HUES6 (cell line): Measurements from ENCODE around the gene MED26.
"Not testable (repeated sequence)": the region's sequence is repeated elsewhere in the genome, so short reads cannot be mapped to it uniquely, and the experiment has no call there.

Experiments used
- H3K27ac ChIP-seq: 2 replicates; pipeline ENCODE4 v1.7.0; 2013; ENCODE audit warnings: low read depth, mild to moderate bottlenecking, low read length, inconsistent platforms
- H3K27me3 ChIP-seq: 2 replicates; pipeline ENCODE4 v1.6.1; 2013; ENCODE audit warnings: low read length; ENCODE audit not compliant: control insufficient read depth, insufficient read depth
- H3K36me3 ChIP-seq: 2 replicates; pipeline ENCODE4 v1.6.1; 2013; ENCODE audit warnings: low read length; ENCODE audit not compliant: control insufficient read depth, insufficient read depth
- H3K4me1 ChIP-seq: 2 replicates; pipeline ENCODE4 v1.6.1; 2013; ENCODE audit warnings: low read length; ENCODE audit not compliant: control insufficient read depth, insufficient read depth
- H3K4me3 ChIP-seq: 2 replicates; pipeline ENCODE4 v1.5.1; 2013; ENCODE audit warnings: low read depth, low read length
- H3K9ac ChIP-seq: one replicate; pipeline ENCODE4 v1.6.1; 2013; ENCODE audit warnings: mild to moderate bottlenecking, low read length
- H3K9me3 ChIP-seq: 2 replicates; pipeline ENCODE4 v1.6.1; 2013; ENCODE audit warnings: low read depth, low read length; ENCODE audit not compliant: control insufficient read depth, insufficient read depth

The MED26 gene

DNA sequence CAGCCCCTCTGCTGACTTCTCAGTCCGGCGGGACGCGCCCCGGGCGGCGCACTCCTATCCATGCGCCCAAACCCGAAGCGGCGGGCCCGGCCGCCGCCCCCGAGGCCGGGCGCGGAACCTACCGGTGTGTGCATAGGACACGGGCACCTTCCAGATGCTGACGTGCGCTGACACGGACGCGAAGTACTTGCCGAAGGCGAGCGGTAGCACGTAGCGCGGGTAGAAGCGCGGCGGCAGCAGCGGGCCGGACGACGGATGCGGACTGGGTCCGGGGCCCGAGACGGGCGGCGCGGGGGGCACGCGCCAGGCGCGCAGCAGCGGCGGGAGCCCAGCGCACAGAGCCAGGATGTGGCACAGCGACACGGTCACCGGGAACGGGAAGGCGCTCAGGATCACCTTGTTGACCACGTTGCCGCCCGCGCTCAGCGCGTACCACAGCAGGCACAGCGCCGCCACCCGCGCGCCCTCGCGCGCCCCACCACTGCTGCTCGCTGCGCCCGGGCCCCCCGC is 56.1 kb downstream of the MED26 start:
- peaks cover 13% of the 10 kb centered on the region for H3K4me1 ChIP-seq
- H3K27ac ChIP-seq, result no peak overlapping the region
- H3K9me3 ChIP-seq, result no peaks in the 10 kb centered on the region
- peak overlapping the region; percentile 84 for H3K9ac ChIP-seq
- H3K27me3 ChIP-seq, result no peaks in the 10 kb centered on the region
- H3K4me3 ChIP-seq, result peak overlapping the region; percentile 85
- peaks cover 52% of the 10 kb centered on the region for H3K36me3 ChIP-seq

DNA sequence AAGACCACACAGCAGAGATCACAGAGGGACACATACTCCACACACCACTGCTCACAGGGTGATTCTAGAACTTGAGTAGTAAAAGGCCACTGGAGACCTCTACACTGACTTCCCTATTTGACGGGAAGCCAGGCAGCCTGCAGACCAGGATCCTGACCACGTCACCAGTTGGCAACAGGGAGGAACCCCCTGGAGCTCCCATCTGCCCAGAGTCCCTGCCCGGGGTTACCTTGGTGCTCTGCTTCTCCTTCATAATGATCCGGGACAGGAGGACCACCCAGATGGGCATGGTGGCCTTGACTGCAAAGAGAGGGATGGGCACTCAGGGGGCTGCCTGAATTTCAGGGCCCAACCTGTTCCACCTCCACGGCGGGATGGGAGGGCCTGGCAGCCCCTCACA is 56.7 kb downstream of the MED26 start:
- Histone ChIP-seq H3K27me3 (no peaks in the 10 kb centered on the region), H3K36me3 (peaks cover 52% of the 10 kb centered on the region), H3K9ac (peak overlapping the region; percentile 84), H3K9me3 (no peaks in the 10 kb centered on the region), H3K27ac (no peak overlapping the region), H3K4me1 (peaks cover 13% of the 10 kb centered on the region), H3K4me3 (peak overlapping the region; percentile 85)

DNA sequence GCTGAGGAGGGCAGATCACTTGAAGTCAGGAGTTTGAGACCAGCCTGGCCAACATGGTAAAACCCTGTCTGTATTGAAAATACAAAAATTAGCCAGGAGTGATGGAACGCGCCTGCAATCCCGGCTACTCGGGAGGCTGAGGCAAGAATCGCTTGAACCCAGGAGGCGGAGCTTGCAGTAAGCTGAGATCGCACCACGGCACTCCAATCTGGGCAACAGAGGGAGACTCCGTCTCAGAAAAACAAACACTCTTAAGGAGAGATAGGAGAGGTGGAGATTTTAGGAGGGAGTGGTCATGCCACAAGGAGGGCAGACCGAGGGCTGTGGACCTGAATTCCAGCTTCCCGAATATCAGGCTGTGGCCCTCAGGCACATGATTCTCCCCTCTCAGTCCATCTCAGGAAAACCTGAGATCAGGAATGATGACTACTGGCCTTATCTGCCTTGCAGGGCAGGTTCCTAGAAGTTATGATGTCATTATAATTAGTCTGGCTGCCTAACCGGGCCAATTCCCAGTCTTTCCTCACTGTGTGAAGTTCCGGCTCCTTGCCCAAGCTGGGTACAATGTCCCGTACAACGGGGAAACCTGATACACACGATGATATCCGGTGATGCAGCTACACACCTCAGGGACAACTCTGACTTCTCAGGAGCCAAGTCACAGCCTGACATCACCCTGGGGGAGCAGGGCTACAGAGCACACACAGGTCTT is 58.2 kb downstream of the MED26 start:
- Histone ChIP-seq H3K36me3 (peaks cover 49% of the 10 kb centered on the region), H3K4me1 (peaks cover 13% of the 10 kb centered on the region), H3K27me3 (no peaks in the 10 kb centered on the region), H3K27ac (no peak overlapping the region), H3K9me3 (no peaks in the 10 kb centered on the region), H3K9ac (no peak overlapping the region), H3K4me3 (no peak overlapping the region)

DNA sequence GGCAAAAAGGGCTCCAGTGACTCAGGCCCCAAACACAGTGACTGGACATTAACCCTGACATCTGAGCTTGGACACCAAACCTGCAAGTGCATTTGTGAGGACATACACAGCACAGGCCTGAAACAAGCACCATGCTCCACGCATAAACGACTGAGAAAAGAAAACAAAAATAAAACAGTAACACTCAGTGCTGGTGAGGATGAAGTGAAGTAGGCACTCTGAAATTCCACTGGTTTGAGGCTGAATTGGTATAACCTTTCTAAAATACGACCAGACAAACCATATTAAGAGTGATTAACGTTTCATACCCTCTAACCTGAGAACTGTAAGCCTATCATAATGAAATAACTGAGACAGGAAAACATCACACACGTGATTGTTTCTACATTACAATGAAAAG is 61.3 kb downstream of the MED26 start:
- Histone ChIP-seq H3K9ac (no peak overlapping the region), H3K27ac (no peak overlapping the region)

DNA sequence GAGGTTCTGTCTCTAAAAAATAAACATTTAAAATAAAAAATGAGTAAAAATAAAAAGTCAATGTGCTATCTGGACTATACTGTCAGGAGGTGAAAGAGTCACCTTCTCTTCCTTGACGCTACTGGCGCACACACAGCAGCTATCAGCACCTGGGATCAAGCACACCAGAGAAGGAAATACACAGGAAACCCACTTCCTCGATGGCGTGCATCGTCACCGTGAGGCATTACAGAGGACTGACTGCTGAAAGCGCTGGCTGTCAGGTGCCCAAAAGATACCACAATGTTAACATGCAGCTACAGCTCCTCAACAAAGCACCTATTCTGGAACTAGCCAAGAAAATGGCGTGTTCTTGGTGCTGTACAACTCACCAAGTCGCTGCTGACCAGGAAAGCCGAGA is 61.8 kb downstream of the MED26 start:
- Histone ChIP-seq H3K4me3 (no peak overlapping the region), H3K9me3 (no peaks in the 10 kb centered on the region), H3K9ac (no peak overlapping the region), H3K27me3 (no peaks in the 10 kb centered on the region), H3K4me1 (peaks cover 2% of the 10 kb centered on the region), H3K36me3 (peaks cover 78% of the 10 kb centered on the region), H3K27ac (no peak overlapping the region)

More for the DNA sequence above, 61.3 kb downstream of the MED26 start:
- no peaks in the 10 kb centered on the region for H3K9me3 ChIP-seq
- H3K4me3 ChIP-seq, result no peak overlapping the region
- H3K27me3 ChIP-seq, result no peaks in the 10 kb centered on the region
- peaks cover 72% of the 10 kb centered on the region for H3K36me3 ChIP-seq
- H3K4me1 ChIP-seq, result peaks cover 5% of the 10 kb centered on the region

DNA sequence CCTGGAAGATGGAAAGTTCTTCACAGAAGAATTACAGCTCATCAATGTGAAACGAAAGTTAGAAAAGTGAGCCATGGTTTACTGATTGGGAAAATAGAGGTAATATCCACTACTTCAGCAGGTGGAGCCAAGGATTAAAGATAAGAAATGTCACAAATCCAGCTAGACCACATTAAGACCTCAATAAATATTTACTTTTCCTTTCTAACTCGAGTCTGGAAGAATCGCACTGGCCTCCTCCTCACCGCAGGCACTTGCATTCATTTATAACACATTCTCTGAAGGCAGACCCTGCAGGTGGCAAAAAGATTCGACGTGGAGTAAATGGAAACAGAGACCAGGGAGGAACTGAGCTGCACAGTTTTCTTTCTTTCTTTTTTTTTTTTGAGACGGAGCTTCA is 63.2 kb downstream of the MED26 start:
- no peak overlapping the region for H3K4me3 ChIP-seq
- no peaks in the 10 kb centered on the region; the same call in 1 of the 2 replicates for H3K4me1 ChIP-seq
- H3K27ac ChIP-seq, result no peak overlapping the region
- H3K36me3 ChIP-seq, result peaks cover 77% of the 10 kb centered on the region
- H3K9ac ChIP-seq, result no peak overlapping the region
- no peaks in the 10 kb centered on the region for H3K9me3 ChIP-seq
- H3K27me3 ChIP-seq, result no peaks in the 10 kb centered on the region

DNA sequence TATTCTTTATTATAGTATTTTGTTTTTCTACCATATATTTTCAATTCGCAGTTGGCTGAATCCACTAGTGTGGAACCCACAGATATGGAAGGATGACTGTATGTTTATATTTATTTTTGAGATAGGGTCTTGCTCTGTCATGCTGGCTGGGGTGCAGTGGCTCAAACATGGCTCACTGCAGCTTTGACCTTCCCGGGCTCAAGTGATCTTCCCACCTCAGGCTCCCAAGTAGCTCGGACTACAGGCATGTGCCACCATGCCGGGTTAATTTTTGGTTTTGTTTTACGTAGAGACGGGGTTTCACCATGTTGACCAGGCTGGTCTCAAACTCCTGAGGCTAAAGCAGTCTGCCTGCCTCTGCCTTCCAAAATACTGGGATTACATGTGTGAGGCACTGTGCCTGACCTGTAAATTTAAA is 65.4 kb downstream of the MED26 start:
- Histone ChIP-seq H3K9ac (no peak overlapping the region), H3K4me1 (no peaks in the 10 kb centered on the region), H3K27me3 (no peaks in the 10 kb centered on the region), H3K36me3 (peaks cover 69% of the 10 kb centered on the region), H3K4me3 (no peak overlapping the region), H3K9me3 (no peaks in the 10 kb centered on the region), H3K27ac (no peak overlapping the region)

DNA sequence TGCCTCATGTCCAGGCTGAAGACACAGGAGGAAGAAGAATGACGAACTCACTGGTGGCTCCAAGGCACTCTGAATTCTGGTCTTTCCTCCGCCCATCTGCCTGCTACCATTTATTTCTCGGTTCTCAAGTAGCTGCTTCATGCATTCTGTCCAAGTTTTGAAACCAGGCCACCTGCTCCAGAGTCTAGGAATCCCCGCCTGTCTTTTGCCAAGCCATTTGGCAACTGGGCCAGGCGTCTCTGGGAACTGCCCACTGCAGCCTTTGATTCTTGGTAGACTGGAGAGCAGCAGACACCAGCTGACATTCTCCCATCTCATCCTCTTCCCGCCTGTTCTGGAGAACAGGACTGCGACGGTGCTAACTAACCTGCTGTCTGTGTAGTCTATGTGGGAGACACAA is 66.6 kb downstream of the MED26 start:
- no peaks in the 10 kb centered on the region for H3K4me1 ChIP-seq
- no peaks in the 10 kb centered on the region for H3K27me3 ChIP-seq
- peaks cover 64% of the 10 kb centered on the region for H3K36me3 ChIP-seq
- H3K4me3 ChIP-seq, result no peak overlapping the region
- H3K27ac ChIP-seq, result no peak overlapping the region
- H3K9me3 ChIP-seq, result no peaks in the 10 kb centered on the region
- H3K9ac ChIP-seq, result no peak overlapping the region

DNA sequence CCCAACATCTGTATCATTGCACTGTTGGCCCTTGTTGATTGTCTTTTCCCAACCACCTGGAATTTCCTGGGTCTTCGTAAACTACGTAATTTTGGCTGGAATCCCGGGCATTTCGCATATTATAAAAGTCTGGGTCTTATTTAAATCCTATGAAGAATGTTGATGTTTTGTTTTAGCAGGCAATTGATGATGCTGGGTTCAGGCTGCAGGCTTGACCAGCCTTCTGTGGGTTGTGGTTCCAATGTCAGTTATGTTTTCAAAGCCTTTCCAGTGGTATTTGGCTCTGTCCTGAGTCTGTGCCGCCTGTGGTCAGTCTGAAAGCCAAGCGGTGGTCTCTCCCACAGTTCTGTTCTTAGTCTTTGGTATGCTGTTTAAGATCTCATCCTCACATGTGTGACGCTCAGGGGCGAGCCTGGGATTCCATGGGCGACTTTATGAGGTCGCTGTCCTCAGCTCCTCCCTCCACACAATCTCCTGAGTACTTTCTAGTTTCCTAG is 68.2 kb downstream of the MED26 start:
- H3K4me1 ChIP-seq, result no peaks in the 10 kb centered on the region
- no peak overlapping the region for H3K27ac ChIP-seq
- no peak overlapping the region for H3K4me3 ChIP-seq
- no peaks in the 10 kb centered on the region for H3K9me3 ChIP-seq
- peaks cover 67% of the 10 kb centered on the region for H3K36me3 ChIP-seq
- no peak overlapping the region for H3K9ac ChIP-seq
- no peaks in the 10 kb centered on the region for H3K27me3 ChIP-seq

DNA sequence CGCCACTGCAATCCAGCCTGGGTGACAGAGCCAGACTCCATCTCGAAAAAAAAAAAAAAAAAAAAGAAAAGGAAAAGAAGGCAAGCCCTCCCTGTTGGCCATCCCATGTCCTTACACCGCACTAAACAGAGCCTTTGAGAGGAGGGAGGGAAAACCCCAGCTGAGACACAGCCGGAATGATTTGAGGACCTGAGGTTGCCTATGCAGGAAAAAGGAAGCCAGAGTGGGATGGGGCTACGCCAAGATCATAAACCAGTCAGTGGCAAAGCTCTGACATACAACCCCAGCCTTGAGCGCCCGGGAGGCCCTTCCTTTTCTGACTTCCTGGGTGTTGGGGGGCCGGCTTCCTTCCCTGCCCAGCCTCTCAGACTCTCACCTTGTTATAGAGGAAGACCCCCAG is 73.2 kb downstream of the MED26 start:
- H3K9me3 ChIP-seq, result no peaks in the 10 kb centered on the region
- no peaks in the 10 kb centered on the region for H3K4me1 ChIP-seq
- no peak overlapping the region for H3K9ac ChIP-seq
- no peak overlapping the region for H3K27ac ChIP-seq
- peaks cover 62% of the 10 kb centered on the region for H3K36me3 ChIP-seq
- H3K4me3 ChIP-seq, result no peak overlapping the region
- H3K27me3 ChIP-seq, result no peaks in the 10 kb centered on the region

DNA sequence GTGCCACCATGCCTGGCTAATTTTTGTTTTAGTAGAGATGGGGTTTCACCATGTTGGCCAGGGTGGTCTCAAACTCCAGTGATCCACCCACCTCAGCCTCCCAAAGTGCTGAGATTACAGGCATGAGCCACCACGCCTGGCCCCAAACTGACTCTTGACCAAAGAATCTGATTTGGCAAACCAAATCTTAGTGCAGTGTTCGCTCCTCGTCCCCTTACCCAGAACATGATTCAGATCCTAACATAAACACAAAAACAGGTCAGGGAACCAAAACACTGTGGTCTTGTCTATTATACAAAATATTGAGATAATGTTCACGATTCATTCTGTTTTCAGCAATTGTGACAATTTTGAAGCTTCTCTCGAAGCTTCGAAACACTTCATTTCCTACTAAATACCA is 76.1 kb downstream of the MED26 start:
- H3K36me3 ChIP-seq, result peaks cover 50% of the 10 kb centered on the region
- H3K27me3 ChIP-seq, H3K27ac ChIP-seq, H3K4me3 ChIP-seq, H3K9ac ChIP-seq, H3K4me1 ChIP-seq, H3K9me3 ChIP-seq: not testable (repeated sequence)
